SIG-M5 (cell line): Measurements from ENCODE around the gene COMMD1.
"Not testable (repeated sequence)": the region's sequence is repeated elsewhere in the genome, so short reads cannot be mapped to it uniquely, and the experiment has no call there.

Experiments used
- DNase-seq: peaks from one replicate; lab custom pipeline; 2025; lab: John Stamatoyannopoulos, UW

COMMD1 gene

GRCh38 chr2:61924895-61925663 is 19.6 kb downstream of the COMMD1 start:
- DNase-seq: no peak

- no peak for DNase-seq
Measured at GRCh38 chr2:61926531-61927477, 21.3 kb downstream of the COMMD1 start.

- no peak for DNase-seq
Measured at GRCh38 chr2:61928826-61929461, 23.5 kb downstream of the COMMD1 start.

- no peak for DNase-seq
Measured at GRCh38 chr2:61937098-61937497, 31.6 kb downstream of the COMMD1 start.

GRCh38 chr2:61937886-61938285 is 32.4 kb downstream of the COMMD1 start:
- DNase-seq: no peak

- no peak for DNase-seq
Measured at GRCh38 chr2:61938511-61938910, 33.0 kb downstream of the COMMD1 start.

GRCh38 chr2:61943251-61943650 is 37.8 kb downstream of the COMMD1 start:
- DNase-seq: no peak

- DNase-seq: no peak
Measured at GRCh38 chr2:61946666-61947065, 41.2 kb downstream of the COMMD1 start.

GRCh38 chr2:61948661-61949457 is 43.4 kb downstream of the COMMD1 start:
- DNase-seq: no peak

GRCh38 chr2:61949458-61949713 is 43.9 kb downstream of the COMMD1 start:
- no peak for DNase-seq

GRCh38 chr2:61949714-61950560 is 44.5 kb downstream of the COMMD1 start:
- DNase-seq: no peak

- DNase-seq: no peak
Measured at GRCh38 chr2:61950571-61951315, 45.3 kb downstream of the COMMD1 start.

GRCh38 chr2:61951881-61952280 is 46.4 kb downstream of the COMMD1 start:
- no peak for DNase-seq

- no peak for DNase-seq
Measured at GRCh38 chr2:61952288-61952687, 46.8 kb downstream of the COMMD1 start.

- not testable (repeated sequence) for DNase-seq
Measured at GRCh38 chr2:61954856-61955255, 49.4 kb downstream of the COMMD1 start.

- no peak for DNase-seq
Measured at GRCh38 chr2:61959381-61960293, 54.2 kb downstream of the COMMD1 start.

GRCh38 chr2:61961231-61961901 is 55.9 kb downstream of the COMMD1 start:
- DNase-seq: no peak

- DNase-seq: no peak
Measured at GRCh38 chr2:61962095-61962984, 56.9 kb downstream of the COMMD1 start.
